GM23248 (cell line): ENCODE measurements around the gene CFAP74.

Experiments
- EZH2 ChIP-seq: fragments of 200-600 bp; sonication (generic); IDR thresholded peaks from 2 replicates; pipeline ENCODE4 v1.6.1; 2018; ENCODE audit warnings: antibody characterized with exemption, mild to moderate bottlenecking; ENCODE audit not compliant: insufficient read depth, poor library complexity, severe bottlenecking
- EZH2phosphoT487 ChIP-seq: fragments of 200-600 bp; sonication (generic); IDR thresholded peaks from 2 replicates; pipeline ENCODE4 v1.6.1; 2018; ENCODE audit warnings: antibody characterized with exemption, moderate library complexity, mild to moderate bottlenecking, low read depth; ENCODE audit not compliant: insufficient read depth

DNA sequence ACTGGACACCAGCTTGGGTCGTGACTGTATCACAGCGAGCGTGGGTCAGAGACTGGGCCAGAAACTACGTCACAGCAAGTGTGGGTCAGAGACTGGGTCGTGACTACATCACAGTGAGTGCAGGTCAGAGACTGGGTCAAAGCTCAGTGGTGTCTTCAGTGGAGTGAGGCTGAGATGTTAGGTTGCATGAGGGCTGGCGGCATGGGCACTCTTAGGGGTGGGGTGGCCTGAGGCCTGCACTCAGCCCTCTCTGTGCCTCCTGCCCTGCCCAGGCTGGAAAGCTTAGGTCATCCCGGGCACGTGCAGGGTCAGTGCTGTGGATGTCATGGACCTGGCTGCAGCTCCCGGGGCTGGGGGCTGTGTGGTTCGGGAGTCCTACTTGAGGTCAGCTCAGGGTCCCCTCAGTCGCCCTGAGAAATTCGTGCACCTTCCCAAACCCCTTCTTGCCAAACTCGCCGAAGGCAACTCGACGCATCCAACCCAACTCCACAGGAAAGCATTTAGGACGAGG is 19.0 kb downstream of the CFAP74 start:
- TF ChIP-seq EZH2 (no peak), EZH2phosphoT487 (no peak)
